C4-2B (cell line): ENCODE measurements around the gene SH3RF3.

ENCODE experiments used
- H3K27ac ChIP-seq: fragments of 450-650 bp; 2 replicates; pipeline ENCODE4 v1.5.1; 2017
- ZFX ChIP-seq: fragments of 450-650 bp; IDR thresholded peaks from 2 replicates; pipeline ENCODE4 v1.6.1; 2017
- TF ChIP-seq, protein P1 (sequence below): fragments of 450-650 bp; conservative IDR thresholded peaks from 2 replicates; pipeline ENCODE4 v1.5.1; 2017; ENCODE audit warnings: mild to moderate bottlenecking

The SH3RF3 gene

DNA sequence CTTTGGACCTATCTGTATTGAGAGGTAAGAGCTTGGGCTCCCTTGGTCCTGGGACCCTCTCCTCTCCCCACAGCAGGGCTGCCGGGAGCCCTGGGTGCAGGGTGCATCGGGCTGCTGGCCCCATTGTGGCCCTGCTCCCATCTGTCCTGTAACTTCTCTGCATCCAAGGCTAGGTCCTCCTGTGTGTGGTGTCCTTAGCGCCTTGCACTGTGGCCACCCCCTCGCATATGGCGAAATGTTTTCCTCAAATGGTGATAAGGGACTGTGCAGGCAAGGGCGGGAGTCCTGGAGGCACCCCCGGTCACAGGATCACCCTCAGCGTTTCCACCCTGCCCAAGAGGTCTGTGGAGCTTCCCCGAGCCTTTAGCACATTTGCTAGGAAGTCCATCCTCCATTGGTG, 208.2 kb downstream of the SH3RF3 start:
- no peak for TF ChIP-seq ZFX
- TF ChIP-seq, protein P1, sequence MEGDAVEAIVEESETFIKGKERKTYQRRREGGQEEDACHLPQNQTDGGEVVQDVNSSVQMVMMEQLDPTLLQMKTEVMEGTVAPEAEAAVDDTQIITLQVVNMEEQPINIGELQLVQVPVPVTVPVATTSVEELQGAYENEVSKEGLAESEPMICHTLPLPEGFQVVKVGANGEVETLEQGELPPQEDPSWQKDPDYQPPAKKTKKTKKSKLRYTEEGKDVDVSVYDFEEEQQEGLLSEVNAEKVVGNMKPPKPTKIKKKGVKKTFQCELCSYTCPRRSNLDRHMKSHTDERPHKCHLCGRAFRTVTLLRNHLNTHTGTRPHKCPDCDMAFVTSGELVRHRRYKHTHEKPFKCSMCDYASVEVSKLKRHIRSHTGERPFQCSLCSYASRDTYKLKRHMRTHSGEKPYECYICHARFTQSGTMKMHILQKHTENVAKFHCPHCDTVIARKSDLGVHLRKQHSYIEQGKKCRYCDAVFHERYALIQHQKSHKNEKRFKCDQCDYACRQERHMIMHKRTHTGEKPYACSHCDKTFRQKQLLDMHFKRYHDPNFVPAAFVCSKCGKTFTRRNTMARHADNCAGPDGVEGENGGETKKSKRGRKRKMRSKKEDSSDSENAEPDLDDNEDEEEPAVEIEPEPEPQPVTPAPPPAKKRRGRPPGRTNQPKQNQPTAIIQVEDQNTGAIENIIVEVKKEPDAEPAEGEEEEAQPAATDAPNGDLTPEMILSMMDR: no peak
- no peak overlapping the region for H3K27ac ChIP-seq

- no peak overlapping the region for H3K27ac ChIP-seq
- TF ChIP-seq, protein P1: no peak
- no peak for TF ChIP-seq ZFX
Observed at GRCh38 chr2:109339519-109339966, 210.5 kb downstream of the SH3RF3 start.

GRCh38 chr2:109340381-109340780, 211.4 kb downstream of the SH3RF3 start:
- no peak for TF ChIP-seq ZFX
- TF ChIP-seq, protein P1: no peak
- no peak overlapping the region for H3K27ac ChIP-seq

DNA sequence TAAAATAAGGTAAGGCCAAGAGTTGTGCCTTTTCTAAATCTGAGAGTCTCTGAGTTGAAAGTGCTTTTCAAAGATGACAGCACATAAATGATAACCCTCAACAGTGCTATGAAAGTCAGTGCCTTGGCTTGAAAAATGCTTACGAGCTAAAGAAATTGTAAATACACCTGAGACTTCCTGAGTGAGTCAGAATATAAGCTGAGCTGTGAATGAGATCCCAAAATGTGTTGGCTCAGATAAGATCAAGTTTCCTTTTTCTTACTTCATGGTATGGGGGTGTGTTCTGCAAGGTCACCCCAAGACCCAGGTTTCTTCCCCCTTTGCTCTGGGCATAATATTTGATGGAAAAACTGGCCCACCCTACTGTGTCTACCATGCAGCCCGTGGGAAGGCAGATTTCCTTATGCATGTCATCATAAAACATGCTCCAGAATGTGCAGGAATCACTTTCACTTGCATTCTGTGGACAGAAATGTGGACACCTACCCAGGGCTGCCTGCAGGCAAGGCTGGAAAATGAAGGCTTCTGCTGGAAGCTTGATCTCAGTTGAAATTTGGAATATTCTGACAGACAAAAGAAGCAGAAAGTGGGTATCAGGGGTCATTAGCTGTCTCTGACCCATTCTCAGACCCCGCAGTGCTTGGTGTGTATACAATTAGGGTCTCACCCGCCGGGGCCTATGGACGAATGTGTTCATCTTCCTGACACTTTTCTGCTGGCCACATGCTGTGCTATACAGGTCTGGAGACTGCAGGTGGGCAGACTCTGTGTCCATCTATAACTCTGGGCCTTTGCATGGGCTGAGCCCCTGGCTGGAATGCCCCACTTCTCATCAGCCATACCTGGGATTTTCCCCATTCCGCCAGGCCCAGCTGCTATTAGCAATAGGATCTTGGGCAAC, 212.6 kb downstream of the SH3RF3 start:
- no peak overlapping the region for H3K27ac ChIP-seq
- TF ChIP-seq, protein P1: no peak
- no peak for TF ChIP-seq ZFX

DNA sequence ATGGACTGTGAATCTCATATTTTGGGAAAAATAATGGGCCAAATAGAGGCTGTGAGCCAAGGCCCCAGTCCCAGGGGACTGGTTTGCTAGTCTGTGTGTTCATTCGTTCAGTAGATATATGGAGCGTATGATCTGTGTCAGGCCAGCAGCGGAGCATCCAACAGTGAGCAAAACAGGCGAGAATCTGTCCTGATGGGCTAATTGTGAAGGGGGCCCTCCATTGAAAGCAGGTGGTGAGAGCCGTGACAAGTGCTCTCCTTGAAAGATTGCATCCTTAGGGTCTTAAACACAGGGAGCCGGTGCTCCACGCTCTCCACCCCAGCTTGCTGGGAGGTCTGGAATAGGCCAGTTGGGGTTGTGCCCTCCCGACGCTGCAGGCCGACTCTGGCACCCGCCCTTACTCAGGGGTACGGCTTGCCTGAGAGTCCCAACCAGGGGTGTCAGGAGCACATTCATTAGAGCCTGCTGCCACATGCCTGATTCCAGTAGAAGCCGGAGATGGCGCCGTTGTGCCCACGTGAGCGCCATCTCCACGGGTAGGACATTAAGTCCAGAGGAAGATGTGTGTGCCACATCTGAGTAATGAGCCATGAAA, 213.3 kb downstream of the SH3RF3 start:
- H3K27ac ChIP-seq: no peak overlapping the region
- TF ChIP-seq, protein P1: no peak
- TF ChIP-seq ZFX: no peak

DNA sequence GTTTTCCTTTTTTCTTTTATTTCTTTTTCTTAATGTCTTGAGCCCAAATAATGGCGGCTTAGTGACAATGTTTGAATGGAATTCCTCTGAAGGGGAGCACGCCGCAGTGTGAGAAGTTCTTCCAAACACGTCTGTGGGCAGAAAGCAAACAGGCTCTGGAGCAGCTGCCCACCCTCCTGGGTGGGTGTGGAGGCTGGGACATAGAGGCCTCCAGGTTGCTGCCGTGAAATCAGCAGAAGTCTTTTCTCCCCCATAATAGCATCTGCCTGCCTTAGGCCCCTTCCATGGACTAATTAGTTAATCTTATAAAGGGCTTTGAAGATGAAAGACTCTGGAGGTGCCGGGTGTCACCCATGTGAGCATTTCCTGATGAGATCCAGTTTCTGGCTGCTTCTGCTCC, 213.9 kb downstream of the SH3RF3 start:
- H3K27ac ChIP-seq: no peak overlapping the region
- no peak for TF ChIP-seq ZFX
- TF ChIP-seq, protein P1: no peak

DNA sequence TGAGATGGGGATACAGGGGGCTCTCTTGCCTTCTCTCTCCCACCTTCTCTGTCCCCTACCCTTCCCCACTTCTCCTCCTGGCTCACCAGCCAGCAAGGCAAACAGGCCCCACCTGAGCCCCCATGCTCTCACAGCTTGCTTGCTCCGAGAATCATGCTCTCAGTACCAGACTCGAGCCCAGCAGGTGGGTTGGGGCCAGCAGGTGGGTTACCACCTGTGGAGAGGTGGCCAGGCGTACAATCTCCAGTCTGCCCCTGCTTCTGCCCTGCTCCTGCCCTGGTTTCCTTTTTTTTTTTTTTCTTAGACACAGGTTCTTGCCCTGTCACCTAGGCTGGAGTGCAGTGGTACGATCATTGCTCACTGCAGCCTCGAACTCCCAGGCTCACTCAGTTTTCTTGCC, 214.5 kb downstream of the SH3RF3 start:
- no peak for TF ChIP-seq ZFX
- TF ChIP-seq, protein P1: no peak
- H3K27ac ChIP-seq: no peak overlapping the region
